PC-9 (cell line): ENCODE results near the gene FLOT1. TPM values are rescaled to one million over a fixed set of nuclear protein-coding genes. Genes with fewer than 3 reads are reported as not detected.

Source experiments
- BruUV-seq: library from RNA; stranded (reverse); fragments of 400-500 nt; replicated peaks from 2 replicates; lab custom pipeline; 2021; lab: Mats Ljungman, UMichigan
- CTCF ChIA-PET: fragments of 300-600 bp; sonication (Branson Sonifier 250); formaldehyde crosslinking; loops from one replicate; lab custom pipeline; 2022; ENCODE audit warnings: antibody characterized with exemption; lab: Charles Lee
- POLR2A ChIA-PET: fragments of 300-600 bp; sonication (Branson Sonifier 250); formaldehyde crosslinking; loops from one replicate; lab custom pipeline; 2022; ENCODE audit warnings: antibody characterized with exemption; ENCODE audit not compliant: unreplicated experiment; lab: Charles Lee
- DNase-seq, 2 experiments: peaks; one replicate each; pipeline versions ENCODE4 v3.0.0 to v3.0.0-alpha.2; 2015 to 2022; ENCODE audit warnings: mixed read lengths in 1 of 2
- H2AFZ ChIP-seq: fragments of 200-600 bp; sonication (generic); 2 replicates; pipeline ENCODE4 v1.8.1; 2017; ENCODE audit warnings: antibody characterized with exemption
- H3F3A ChIP-seq: fragments of 200-600 bp; sonication (generic); 2 replicates; pipeline ENCODE4 v1.8.1; 2017; ENCODE audit warnings: antibody characterized with exemption, mild to moderate bottlenecking, low read depth; ENCODE audit not compliant: insufficient read depth
- H3K27ac ChIP-seq: fragments of 200-600 bp; sonication (generic); 2 replicates; pipeline ENCODE4 v1.6.1; 2016; ENCODE audit warnings: mixed run types
- H3K27me3 ChIP-seq: fragments of 200-600 bp; sonication (generic); 2 replicates; pipeline ENCODE4 v1.6.1; 2016; ENCODE audit warnings: low read depth, mixed run types; ENCODE audit not compliant: insufficient read depth
- H3K36me3 ChIP-seq: fragments of 200-600 bp; sonication (generic); 2 replicates; pipeline ENCODE4 v1.6.1; 2016; ENCODE audit warnings: low read depth, mixed run types
- H3K4me1 ChIP-seq: fragments of 200-600 bp; sonication (generic); replicated peaks from 2 replicates; pipeline ENCODE4 v1.6.1; 2016; ENCODE audit warnings: mixed run types; ENCODE audit not compliant: insufficient read depth
- H3K4me2 ChIP-seq: fragments of 200-600 bp; sonication (generic); 2 replicates; pipeline ENCODE4 v1.6.1; 2017; ENCODE audit warnings: mixed run types
- H3K4me3 ChIP-seq: fragments of 200-600 bp; sonication (generic); 2 replicates; pipeline ENCODE4 v1.6.1; 2016; ENCODE audit warnings: mixed run types
- H3K79me2 ChIP-seq: fragments of 200-600 bp; sonication (generic); 2 replicates; pipeline ENCODE4 v1.6.1; 2017; ENCODE audit warnings: low read depth, mixed run types
- H3K9me2 ChIP-seq: fragments of 200-600 bp; sonication (generic); 2 replicates; pipeline ENCODE4 v1.8.1; 2017; ENCODE audit warnings: mild to moderate bottlenecking; ENCODE audit not compliant: insufficient read depth
- H3K9me3 ChIP-seq: fragments of 200-600 bp; sonication (generic); 2 replicates; pipeline ENCODE4 v1.8.1; 2016; ENCODE audit warnings: low read depth; ENCODE audit not compliant: insufficient read depth
- H4K20me1 ChIP-seq: fragments of 200-600 bp; sonication (generic); 2 replicates; pipeline ENCODE4 v1.8.1; 2017; ENCODE audit not compliant: insufficient read depth
- EZH2 ChIP-seq: fragments of 200-600 bp; sonication (generic); IDR thresholded peaks from 2 replicates; pipeline ENCODE4 v1.8.0; 2017; ENCODE audit warnings: antibody characterized with exemption, low read depth
- intact Hi-C: fragments of 100-400 bp; cut with micrococcal nuclease; formaldehyde crosslinking; loops from one replicate; pipeline ENCODE4 v1.10.0; 2022; ENCODE audit not compliant: unreplicated experiment
- total RNA-seq: library from RNA; stranded (reverse); gene quantifications from 2 replicates; pipeline ENCODE4 v1.2.3, GENCODE V29; 2021
- TF ChIP-seq, protein P1 (sequence below): fragments of 200-600 bp; sonication (generic); conservative IDR thresholded peaks from 2 replicates; pipeline ENCODE4 v1.6.1; 2017; ENCODE audit warnings: mixed run types, antibody characterized with exemption, mild to moderate bottlenecking, moderate library complexity

The FLOT1 gene
- total RNA-seq, 1 experiment from 2014 or later, result 225 TPM

DNA sequence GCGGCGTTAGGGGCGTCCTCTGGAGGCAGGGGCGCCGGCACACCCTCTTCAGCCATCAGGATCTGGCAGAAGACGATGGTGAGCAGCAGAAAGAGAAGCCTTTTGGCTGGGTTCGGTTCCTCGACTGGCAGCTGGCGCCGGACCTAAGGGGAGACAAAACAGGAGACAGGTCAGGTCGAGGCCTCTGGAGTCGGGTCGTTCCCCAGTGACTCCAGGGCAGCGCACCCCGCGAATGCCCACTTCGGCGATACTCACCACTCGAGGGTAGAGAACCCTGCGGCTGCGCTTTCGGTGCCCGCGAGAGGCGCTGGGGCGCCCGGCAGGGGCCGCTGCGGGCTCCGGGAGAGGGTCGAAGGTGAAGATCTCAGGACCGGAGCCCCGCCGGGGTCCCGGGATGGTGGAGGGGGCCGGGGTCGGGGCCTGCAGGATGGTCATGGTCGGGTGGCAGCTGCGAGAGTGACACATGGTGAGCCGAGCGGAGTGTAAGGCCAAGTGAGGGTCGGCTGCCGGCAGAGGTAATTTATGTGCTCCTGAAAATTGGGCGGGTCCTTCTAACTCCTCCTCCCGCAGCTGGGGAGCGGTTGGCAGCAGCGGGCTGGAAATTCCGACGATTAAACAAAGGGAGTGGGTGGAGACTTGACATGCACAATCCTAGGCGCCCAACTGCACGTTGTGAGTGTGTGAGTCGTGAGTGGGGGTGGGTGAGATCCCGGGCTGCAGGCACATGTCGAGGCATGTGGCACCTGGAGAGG is 1.7 kb upstream of the FLOT1 start, which contains the start of gene IER3:
IER3 (minus strand) TSS at position 494 of the 752 bp plus-strand sequence; CDS start at position 465, 29 bp downstream.
- Histone ChIP-seq H3K4me2 (peak within 1 kb of the TSS; percentile 68), H3K9me3 (no peaks in the 10 kb centered on the region), H3K36me3 (peaks cover 25% of the 10 kb centered on the region), H3K4me3 (peak within 1 kb of the TSS; percentile 86), H4K20me1 (no peaks in the 10 kb centered on the region; the same call in 1 of the 2 replicates), H2AFZ (no peak within 1 kb of the TSS), H3K27me3 (no peaks in the 10 kb centered on the region), H3K79me2 (peaks cover 67% of the 10 kb centered on the region), H3F3A (peaks cover 46% of the 10 kb centered on the region), H3K4me1 (peaks cover 60% of the 10 kb centered on the region), H3K27ac (peak within 1 kb of the TSS; percentile 93), H3K9me2 (no peaks in the 10 kb centered on the region)
- peak; percentile 81 to 93 for DNase-seq
- intact Hi-C loops, result loop anchor here (1.0 to 5.0 kb wide), 2 partner anchors 38 to 328 kb away; no protein-coding TSS in a partner anchor
- CTCF ChIA-PET, result interaction anchor here (0.7 kb wide), 1 partner anchor 17 kb away, joined by 6 read pairs; no protein-coding TSS in a partner anchor
- TF ChIP-seq, protein P1, sequence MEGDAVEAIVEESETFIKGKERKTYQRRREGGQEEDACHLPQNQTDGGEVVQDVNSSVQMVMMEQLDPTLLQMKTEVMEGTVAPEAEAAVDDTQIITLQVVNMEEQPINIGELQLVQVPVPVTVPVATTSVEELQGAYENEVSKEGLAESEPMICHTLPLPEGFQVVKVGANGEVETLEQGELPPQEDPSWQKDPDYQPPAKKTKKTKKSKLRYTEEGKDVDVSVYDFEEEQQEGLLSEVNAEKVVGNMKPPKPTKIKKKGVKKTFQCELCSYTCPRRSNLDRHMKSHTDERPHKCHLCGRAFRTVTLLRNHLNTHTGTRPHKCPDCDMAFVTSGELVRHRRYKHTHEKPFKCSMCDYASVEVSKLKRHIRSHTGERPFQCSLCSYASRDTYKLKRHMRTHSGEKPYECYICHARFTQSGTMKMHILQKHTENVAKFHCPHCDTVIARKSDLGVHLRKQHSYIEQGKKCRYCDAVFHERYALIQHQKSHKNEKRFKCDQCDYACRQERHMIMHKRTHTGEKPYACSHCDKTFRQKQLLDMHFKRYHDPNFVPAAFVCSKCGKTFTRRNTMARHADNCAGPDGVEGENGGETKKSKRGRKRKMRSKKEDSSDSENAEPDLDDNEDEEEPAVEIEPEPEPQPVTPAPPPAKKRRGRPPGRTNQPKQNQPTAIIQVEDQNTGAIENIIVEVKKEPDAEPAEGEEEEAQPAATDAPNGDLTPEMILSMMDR, result peak; percentile 51; the same call in 1 of the 2 replicates
- TF ChIP-seq EZH2, result no peak
- TSS peak; percentile 91 for BruUV-seq
- POLR2A ChIA-PET, result interaction anchor here (0.5 to 1.5 kb wide), 8 partner anchors 8 to 163 kb away, joined by 3 to 13 read pairs (median 4); no protein-coding TSS in a partner anchor

DNA sequence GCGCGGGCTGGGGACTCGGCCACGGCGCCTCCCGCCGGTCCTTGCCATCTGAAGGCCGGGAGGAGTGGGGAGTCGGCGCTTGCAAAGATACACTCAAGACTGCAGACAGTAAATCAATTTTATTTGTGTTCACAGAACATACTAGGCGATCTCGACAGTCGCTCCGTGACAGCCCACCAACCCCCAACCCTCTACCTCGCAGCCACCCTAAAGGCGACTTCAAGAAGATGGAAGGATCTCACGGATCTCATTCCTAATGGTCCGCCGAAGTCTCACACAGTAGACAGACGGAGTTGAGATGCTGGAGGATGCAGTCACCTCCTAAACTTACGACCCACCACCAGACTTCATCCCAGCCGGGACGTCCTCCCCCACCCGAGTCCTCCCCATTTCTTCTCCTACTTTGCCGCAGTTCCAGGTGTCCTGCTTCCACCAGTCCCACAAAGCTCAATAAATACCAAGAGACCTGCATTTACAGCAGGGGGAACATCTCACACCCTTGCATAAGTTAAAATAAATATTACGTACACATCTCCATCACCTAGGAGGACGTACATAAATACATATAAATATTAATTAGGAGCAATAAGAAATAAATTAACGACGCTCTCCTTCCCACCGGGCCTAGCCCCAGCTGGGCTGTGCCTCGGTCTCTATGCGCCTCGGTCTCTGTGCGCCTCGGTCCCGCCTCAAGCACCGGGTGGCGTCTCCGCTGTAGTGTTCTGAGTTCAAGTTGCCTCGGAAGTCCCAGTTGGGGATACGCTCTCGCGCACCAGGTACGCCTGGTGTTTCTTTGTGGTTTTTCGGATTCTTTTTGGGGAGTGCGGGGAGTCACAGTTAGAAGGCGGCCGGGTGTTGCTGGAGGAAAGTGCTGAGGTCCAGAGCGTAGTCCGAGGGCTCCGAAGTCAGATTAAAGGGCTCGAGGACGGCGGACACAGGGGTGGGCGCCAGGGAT is 889 bp upstream of the FLOT1 start:
- H4K20me1 ChIP-seq, result no peaks in the 10 kb centered on the region; the same call in 1 of the 2 replicates
- TF ChIP-seq, protein P1, result no peak
- TF ChIP-seq EZH2, result no peak
- no peak for DNase-seq
- H3K9me3 ChIP-seq, result no peaks in the 10 kb centered on the region
- H3K4me1 ChIP-seq, result peaks cover 59% of the 10 kb centered on the region
- H2AFZ ChIP-seq, result no peak overlapping the region
- CTCF ChIA-PET, result no interaction called here
- H3K36me3 ChIP-seq, result peaks cover 32% of the 10 kb centered on the region
- BruUV-seq, result TSS peak; percentile 99
- H3K27ac ChIP-seq, result peak overlapping the region; percentile 93
- H3K4me2 ChIP-seq, result peak overlapping the region; percentile 68
- H3K4me3 ChIP-seq, result peak overlapping the region; percentile 86
- POLR2A ChIA-PET, result interaction anchor here (0.6 to 1.5 kb wide), 4 partner anchors 9 to 77 kb away, joined by 3 to 13 read pairs (median 8); no protein-coding TSS in a partner anchor
- no peaks in the 10 kb centered on the region for H3K9me2 ChIP-seq
- intact Hi-C loops, result loop anchor here (1.0 to 5.0 kb wide), 4 partner anchors 9 to 329 kb away; partner anchors contain the start of gene TUBB
- H3K27me3 ChIP-seq, result no peaks in the 10 kb centered on the region
- peaks cover 45% of the 10 kb centered on the region for H3F3A ChIP-seq
- H3K79me2 ChIP-seq, result peaks cover 76% of the 10 kb centered on the region
